Activated gamma-delta T cell treated with anti-CD3 and anti-CD28 coated beads, Interleukin-2, amount 50 U/mL, for 16 hours (primary cell): ENCODE results near the gene POM121C.
"Not testable (repeated sequence)": the region's sequence is repeated elsewhere in the genome, so short reads cannot be mapped to it uniquely, and the experiment has no call there.

ENCODE experiments used
- DNase-seq: peaks from one replicate; pipeline ENCODE4 v3.0.0-alpha.2; 2020; ENCODE audit warnings: low read depth

Gene POM121C

DNA sequence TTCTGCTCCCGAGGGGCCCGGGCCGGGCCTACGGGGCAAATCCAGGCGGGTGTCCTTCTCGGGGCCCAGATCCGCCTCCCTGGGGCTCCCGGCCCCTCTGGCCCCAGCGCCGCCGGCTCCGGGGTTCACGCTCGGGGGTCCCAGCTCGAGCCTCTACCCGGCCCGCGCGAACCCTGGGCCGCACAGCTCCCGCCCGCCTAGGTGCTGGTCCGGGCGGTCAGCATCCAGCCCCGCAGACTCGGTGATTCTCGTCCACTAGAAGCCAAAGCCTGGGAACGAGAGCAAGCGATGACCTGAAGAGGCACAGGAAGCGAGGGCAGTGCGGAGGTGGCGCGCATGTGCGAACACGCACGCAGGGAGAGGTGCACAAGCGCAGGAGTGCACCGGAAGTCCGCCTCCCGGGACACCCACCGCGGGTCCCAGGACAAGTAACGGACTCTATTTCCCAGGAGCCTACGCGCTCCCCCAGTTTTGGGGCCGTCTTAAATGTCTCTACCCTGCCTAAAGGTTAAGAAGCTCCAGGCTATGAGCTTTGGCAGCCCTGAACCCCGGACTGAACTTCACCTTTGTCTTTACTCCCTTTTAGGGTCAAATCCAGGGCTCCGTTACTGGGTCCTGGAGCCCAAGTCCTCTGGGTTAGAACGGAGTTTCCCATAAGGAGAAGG lies at the start of gene POM121C:
TSS of gene POM121C (minus strand) at position 321 of the 665 bp plus-strand sequence. CDS start 44,803 bp downstream, outside the sequence.
- DNase-seq = peak; percentile 78

DNA sequence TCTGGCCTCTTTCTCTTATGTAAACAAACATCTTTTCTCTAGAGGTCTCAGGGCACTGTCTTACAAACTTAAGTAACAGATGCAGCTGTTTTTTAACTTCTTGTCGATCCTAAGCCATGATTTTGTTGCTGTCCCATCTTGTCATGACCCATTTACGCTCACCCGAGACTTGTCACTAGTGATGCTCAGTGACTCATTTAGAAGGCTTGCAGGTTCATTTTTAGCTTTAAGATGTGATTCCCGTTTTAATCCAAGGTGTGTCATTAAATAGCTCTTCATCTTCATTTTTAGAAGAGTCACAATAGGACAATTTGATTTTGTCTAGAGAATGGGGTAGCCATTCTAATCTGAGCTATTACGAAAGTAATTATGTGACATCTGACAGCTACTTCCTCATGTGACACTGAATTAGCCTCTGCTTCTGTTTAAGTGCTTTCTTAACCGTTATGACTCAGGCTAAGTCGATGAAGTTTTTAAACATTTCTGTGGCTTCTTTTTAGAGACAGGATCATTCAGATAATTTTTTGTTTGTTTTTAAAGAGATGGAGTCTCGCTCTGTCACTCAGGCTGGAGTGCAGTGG lies 48.7 kb upstream of the POM121C start:
- DNase-seq = no peak

DNA sequence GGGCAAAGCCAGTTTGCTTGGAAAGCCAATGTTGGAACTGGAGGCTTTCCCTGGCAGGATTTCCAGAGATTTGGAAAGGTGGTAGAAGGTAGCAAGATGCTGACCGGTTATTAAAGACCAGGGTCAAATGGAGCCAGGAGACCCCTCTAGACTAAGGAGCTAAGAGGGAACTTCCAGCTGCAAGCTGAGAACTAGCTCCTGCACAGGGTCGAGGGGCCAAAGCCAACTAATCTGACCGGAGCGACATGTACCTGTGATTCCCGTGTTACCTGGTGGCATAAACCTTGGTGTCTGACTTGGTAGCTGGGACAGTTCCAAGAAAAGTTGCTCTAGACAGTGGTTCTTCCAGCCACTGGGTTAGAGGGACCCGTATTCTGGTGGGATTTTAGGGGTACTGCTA lies 47.8 kb upstream of the POM121C start:
- DNase-seq = no peak

DNA sequence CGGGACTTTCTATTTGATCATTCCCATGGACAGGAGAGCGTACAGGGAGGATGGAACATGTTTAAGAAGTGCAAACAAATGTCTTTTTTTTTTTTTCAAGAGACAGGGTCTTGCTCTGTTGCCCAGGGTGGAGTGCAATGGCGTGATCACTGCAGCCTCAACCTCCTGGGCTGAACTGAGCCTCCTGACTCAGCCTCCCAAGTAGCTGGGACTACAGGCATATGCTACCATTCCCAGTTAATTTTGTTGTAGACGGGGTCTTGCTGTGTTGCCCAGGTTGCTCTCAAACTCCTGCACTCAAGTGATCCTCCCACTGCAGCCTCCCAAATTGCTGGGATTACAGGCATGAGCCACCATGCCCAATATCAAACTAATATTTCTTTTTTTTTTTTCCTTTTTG lies 46.5 kb upstream of the POM121C start:
- DNase-seq = no peak

DNA sequence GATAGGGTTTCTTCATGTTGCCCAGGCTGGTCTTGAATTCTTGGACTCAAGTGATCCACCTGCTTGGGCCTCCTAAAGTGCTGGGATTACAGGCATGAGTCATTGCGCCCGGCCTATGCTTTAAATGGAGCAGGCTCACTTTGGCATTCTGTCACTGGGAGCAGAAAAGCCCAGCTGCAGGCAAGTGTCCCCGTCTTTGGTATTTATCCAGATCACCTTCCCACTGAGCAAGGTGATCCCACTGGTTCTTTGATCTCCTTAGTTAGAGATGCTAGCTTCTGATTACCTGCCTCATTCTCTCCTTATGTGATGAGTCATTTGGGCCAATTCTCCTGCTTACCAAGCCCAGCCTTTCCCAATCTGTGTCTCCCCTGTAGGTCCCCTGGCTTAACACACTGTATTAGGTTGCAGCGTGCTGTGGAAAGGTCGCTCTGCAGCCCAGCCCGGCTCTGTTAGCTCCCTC lies 45.3 kb upstream of the POM121C start:
- no peak for DNase-seq

DNA sequence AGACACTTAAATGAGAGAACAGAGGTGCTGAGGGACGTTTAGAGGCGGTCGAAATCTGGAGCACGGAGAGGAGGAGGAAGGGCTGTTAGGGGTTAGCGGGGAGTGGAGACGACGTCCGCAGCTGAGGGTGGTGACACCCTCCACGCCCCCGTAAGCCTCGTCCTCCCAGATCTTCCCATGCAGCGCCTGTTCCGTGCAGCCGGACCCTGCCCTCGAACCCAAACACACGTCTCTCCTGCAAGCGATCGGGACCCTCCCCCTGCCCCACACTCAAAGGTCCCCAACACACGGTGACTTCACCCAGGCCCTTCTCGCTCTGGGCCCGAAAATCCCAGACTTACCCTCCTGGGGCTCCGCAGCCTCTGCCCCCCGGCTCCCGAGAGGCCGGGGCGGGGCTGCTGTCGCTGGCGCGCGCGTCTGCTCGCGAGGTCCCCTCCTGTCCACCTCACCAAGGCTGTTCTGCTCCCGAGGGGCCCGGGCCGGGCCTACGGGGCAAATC lies 41.2 kb upstream of the POM121C start:
- not testable (repeated sequence) for DNase-seq

DNA sequence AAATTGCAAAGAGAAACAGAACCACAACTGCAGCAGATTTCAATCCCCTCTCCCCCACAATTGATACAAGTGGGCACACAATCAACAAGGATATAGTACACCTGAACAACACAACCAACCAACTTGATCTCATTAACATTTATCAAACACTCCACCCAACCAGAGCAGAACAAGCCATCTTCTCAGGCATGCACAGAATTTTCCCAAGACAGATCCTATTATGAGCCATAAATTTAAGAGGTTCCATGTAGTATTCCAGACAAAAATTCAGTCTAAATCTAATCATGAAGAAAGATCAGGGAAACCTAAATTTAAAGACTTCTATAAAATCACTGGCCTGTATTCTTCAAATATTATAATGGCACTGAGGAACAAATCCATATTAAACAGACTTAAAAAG lies 35.6 kb upstream of the POM121C start:
- DNase-seq = not testable (repeated sequence)

DNA sequence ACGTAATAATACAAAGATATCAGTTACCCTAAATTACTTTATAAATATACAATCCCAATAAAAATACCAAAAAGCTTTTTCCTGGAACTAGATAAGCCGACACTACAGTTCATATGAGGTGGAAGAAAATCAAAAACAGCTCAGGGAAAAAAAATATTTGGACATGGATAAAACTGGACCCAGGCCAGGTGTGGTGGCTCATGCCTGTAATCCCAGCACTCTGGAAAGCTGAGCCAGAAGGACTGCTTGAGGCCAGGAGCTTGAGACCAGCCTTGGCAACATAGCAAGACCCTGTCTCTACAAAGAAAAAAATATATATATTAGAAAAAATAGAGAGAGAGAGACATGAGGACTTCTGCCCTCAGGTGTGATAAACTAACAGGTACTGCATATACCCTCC lies 32.7 kb upstream of the POM121C start:
- DNase-seq = not testable (repeated sequence)

DNA sequence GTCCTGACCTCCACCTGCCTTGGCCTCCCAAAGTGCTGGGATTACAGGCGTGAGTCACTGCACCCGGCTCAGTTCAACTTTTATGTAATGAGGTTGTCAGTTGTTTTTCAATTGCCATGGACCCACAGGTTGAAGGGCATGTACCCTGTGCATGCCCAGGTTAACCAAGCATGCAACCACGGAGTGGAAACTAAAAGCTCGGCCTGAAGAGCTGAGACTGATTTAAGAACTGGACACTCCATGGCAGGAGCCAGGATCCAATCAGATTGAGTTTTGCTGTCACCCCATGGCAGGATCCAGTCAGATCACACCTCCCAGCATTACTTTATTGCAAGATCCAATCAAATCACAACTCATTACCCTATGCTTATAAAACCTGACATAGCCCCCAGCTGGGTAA lies 22.9 kb upstream of the POM121C start:
- DNase-seq = not testable (repeated sequence)

DNA sequence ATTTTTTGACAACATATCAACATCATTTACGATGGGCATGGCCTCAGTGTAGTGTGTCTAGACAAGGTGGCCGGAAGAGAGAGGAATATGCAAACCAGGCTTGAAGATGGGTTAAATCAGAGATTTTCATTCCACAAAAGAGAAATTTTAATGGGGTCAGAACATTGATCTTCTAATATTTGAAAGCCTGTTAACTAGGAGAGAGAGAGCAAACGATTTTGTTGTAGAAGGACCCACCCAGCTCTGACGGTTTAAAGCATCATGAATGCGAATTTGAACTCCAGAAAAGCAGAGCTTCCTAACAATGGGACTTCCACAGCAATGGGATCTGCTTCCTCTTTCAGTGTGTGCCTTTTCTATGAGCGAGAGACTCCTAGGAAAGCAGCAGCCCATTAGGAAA lies 5.9 kb upstream of the POM121C start, which contains the start of gene SPDYE5:
TSS of gene SPDYE5 (plus strand) at position 301 of the 400 bp plus-strand sequence. CDS start 1,728 bp downstream, outside the sequence.
- not testable (repeated sequence) for DNase-seq

DNA sequence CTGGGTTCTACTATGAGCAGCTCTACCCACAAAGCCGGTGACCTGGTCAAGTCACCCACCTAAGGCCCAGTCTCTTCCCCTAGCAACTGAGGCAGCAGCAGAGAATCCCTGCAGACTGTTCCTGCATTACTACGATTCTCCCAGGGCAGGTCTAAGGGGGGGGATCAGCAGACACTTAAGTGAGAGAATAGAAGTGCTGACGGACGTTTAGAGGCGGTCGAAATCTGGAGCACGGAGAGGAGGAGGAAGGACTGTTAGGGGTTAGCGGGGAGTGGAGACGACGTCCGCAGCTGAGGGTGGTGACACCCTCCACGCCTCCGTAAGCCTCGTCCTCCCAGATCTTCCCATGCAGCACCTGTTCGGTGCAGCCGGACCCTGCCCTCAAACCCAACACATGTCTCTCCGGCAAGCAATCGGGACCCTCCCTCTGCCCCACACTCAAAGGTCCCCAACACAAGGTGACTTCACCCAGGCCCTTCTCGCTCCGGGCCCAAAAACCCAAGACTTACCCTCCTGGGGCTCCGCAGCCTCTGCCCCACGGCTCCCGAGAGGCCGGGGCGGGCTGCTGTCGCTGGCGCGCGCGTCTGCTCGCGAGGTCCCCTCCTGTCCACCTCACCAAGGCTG lies 632 bp downstream of the POM121C start:
- not testable (repeated sequence) for DNase-seq

DNA sequence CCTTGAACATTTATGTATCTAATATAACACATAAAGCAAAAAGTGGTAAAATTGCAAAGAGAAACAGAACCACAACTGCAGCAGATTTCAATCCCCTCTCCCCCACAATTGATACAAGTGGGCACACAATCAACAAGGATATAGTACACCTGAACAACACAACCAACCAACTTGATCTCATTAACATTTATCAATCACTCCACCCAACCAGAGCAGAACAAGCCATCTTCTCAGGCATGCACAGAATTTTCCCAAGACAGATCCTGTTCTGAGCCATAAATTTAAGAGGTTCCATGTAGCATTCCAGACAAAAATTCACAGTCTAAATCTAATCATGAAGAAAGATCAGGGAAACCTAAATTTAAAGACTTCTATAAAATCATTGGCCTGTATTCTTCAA lies 5.8 kb downstream of the POM121C start:
- not testable (repeated sequence) for DNase-seq

DNA sequence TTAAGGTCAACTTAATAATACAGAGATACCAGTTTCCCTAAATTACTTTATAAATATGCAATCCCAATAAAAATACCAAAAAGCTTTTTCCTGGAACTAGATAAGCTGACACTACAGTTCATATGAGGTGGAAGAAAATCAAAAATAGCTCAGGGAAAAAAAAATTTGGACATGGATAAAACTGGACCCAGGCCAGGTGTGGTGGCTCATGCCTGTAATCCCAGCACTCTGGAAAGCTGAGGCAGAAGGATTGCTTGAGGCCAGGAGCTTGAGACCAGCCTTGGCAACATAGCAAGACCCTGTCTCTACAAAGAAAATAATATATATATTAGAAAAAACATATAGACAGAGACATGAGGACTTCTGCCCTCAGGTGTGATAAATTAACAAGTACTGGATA lies 8.6 kb downstream of the POM121C start:
- not testable (repeated sequence) for DNase-seq

DNA sequence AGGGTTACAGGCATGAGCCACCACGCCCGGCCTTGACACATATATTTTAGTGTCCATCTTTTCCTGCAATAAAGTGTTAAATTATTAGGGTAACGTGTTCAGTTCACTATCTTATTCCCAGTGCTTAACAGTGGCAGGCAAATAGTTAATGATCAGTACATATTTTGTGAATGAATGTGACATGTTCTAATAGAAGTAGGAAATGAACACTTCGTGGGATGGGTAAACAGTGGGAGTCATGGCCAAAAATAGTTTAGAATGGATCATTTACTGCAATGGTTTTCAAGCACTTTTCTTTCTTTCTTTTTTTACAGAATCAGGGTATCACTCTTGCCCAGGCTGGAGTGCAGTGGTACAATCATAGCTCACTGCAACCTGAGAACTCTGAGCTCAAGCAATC lies 15.9 kb downstream of the POM121C start:
- not testable (repeated sequence) for DNase-seq

DNA sequence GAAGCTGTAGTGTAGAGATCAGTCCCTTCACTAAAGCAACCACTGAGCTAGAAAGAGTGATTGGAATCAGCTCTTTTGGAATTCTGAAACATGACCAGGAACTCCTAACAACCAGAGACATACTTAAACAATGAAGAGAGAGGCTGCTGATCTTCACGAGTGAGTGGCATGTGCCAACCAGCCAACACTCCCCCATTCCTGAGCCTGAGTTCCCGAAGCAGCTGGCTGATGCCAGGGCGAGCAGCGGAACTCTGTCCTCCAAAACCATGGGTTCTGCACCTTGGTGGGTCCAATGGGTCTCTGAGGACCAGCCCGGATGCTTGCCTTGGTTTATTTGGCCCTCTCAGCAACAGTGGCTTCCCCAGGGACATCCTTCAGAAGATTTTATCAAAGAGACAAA lies 25.6 kb downstream of the POM121C start:
- DNase-seq = not testable (repeated sequence)

DNA sequence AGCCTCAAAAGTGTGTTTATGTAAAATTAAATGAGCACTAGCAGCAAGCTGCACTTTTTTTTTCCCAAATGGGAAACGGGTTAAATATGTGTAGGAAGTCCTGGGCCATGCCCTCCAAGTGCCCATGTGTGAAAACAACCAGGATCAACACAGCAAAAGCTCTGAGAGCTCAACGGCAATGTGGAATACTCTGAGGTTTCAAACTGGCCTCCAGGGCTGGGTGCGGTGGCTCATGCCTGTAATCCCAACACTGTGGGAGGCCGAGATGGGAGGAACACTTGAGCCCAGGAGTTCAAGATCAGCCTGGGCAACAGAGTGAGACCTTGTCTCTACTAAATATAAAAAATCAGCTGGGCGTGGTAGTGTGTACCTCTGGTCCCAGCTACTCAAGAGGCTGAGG lies 28.1 kb downstream of the POM121C start:
- not testable (repeated sequence) for DNase-seq

DNA sequence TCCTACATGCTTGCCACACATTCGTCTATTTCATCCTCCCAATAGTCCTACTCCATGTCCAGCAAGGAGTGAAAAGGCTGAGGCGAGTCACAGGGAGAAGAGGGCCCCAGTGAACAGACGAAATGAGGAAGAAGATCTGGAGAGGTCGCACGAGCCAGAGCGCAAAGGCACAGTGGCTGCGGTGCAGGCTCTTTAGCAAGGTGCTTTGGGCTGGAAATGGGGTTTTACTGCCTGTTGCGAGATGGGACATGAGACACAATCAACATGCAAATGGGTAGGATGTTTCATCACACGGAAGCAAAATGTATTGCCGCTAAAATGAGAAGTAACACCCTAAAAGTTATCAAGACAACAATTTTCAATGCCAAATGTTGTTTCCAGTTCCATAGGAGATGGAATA lies 29.7 kb downstream of the POM121C start:
- not testable (repeated sequence) for DNase-seq

DNA sequence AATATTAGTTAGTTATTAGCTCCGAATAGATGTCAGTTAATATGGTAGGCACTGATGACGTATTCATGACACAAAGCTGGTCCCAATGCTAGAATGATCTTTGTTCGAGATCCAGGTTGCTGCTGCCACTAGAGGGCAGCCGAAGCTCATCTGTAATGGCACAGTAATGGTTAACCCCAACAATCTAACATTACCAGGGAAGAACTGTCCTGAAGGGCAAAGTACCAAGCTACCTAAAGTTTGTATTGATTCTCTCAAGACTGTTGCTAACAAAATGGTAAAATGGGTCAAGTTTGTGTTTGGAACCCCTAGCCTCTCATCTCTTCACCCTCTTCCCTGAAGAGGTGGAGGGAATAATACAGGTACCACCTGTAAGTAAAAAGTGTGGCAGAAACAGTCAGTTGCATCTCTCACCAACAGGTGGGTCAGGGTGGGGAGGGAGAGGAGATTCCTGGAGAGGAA lies 33.6 kb downstream of the POM121C start:
- DNase-seq = not testable (repeated sequence)

DNA sequence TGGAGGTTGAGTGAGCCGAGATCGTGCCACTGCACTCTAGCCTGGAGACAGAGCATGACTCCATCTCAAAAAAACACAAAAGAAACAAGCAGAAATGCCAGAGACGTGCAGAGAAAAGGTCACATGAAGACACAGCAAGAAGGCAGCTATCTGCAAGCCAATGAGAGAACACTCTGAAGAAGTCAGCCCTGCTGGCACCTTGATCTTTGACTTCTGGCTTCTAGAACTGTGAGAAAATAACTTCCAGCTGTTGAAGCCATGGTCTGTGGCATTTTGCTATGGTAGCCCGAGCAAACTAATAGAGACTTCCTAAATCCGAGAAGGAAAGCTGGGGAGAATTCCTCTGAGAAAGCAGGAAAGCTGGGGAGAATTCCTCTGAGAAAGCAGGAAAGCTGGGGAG lies 36.2 kb downstream of the POM121C start:
- not testable (repeated sequence) for DNase-seq

DNA sequence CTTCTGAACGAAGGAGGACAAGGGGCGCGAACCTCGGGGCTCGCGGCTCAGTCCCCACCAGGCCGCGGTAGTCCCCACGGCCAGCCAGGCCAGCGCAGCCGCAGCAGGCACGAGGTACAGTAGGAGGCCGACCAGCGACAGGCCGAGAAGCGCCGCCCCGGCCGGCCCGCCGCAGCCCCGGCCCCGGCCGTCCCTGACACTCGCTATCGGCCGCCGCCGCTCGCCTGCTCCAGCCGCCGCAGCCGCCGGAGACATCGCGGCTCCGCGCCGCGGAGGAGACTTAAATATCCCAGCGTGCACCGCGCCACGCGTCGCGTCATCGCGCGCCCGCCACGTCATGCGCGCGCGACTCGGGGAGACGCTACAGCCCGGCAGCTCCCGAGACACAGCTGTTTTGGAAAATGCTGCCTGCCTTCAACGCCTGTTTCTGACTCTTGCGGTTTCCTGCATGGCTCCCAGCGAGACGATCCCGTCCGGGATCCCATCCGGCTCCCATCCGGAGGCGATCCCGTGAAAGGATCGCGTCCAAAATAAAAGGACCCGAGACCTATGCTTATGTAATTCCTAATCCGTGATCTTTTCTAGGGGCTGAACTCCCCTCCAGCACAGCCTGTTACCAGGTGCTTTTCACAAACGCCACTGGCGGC lies 43.5 kb downstream of the POM121C start:
- not testable (repeated sequence) for DNase-seq

DNA sequence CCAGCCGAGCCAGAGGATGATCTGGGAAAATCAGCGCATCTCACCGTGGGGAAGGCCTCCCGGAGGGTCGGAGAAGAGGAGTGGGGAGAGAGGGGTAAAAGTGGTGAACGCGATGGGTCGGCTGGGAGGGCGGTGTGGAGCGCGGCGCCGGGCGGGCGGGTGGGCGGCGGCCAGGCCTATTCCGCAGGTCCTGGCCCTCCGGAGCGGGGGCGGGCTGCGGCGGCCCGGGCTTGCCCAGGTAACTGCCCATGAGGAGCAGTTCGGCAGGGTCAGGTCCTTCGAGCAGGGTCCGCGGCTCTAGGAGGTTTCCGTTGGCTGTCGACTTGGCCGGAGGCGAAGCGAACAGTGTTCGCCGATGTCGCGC lies 44.0 kb downstream of the POM121C start:
- DNase-seq = not testable (repeated sequence)

DNA sequence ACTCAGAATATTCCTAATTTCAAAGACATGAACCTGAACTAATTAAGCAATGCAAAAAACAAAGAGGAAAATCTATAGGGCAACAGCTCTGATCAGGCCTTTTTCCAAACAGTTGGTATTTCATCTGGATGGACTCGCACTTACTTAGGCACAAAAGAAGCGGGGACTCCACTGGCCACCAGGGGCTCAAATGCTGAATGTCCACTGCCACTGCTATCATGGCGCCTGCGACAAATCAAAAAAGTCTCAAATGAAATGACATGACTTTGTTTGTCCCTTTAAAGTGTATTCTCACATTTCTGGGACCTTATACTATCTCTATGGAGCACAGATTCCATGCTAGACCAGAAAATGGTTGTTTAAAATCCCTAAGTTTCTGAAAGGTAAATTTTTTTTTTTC lies 47.1 kb downstream of the POM121C start:
- not testable (repeated sequence) for DNase-seq
